Right forelimb (tissue), 1 donor: Measurements from ENCODE around the gene NRXN3.

Source experiments
- DNase-seq: peaks from one replicate; pipeline ENCODE4 v3.0.0-alpha.2; 2018

Gene NRXN3

GRCh38 chr14:78752518-78753188 is 582.5 kb downstream of the NRXN3 start:
- no peak for DNase-seq

GRCh38 chr14:78754059-78754458 is 583.9 kb downstream of the NRXN3 start:
- DNase-seq: no peak

- no peak for DNase-seq
Observed at GRCh38 chr14:78758333-78758732, 588.2 kb downstream of the NRXN3 start.

- DNase-seq: no peak
Observed at GRCh38 chr14:78762331-78762730, 592.2 kb downstream of the NRXN3 start.

- no peak for DNase-seq
Observed at GRCh38 chr14:78763746-78764145, 593.6 kb downstream of the NRXN3 start.

GRCh38 chr14:78764240-78764639 is 594.1 kb downstream of the NRXN3 start:
- DNase-seq: no peak

GRCh38 chr14:78764645-78765044 is 594.5 kb downstream of the NRXN3 start:
- no peak for DNase-seq

GRCh38 chr14:78767436-78767835 is 597.3 kb downstream of the NRXN3 start:
- DNase-seq: no peak

GRCh38 chr14:78782551-78782950 is 612.4 kb downstream of the NRXN3 start:
- no peak for DNase-seq

GRCh38 chr14:78785265-78785664 is 615.1 kb downstream of the NRXN3 start:
- DNase-seq: no peak

- DNase-seq: no peak
Observed at GRCh38 chr14:78788467-78789360, 618.5 kb downstream of the NRXN3 start.

GRCh38 chr14:78790271-78790670 is 620.1 kb downstream of the NRXN3 start:
- DNase-seq: no peak

GRCh38 chr14:78798757-78799156 is 628.6 kb downstream of the NRXN3 start:
- no peak for DNase-seq

GRCh38 chr14:78805570-78805969 is 635.4 kb downstream of the NRXN3 start:
- DNase-seq: no peak

GRCh38 chr14:78823035-78823434 is 652.9 kb downstream of the NRXN3 start:
- DNase-seq: no peak

GRCh38 chr14:78823516-78823915 is 653.3 kb downstream of the NRXN3 start:
- no peak for DNase-seq

- DNase-seq: no peak
Observed at GRCh38 chr14:78829274-78829673, 659.1 kb downstream of the NRXN3 start.

GRCh38 chr14:78834766-78835451 is 664.7 kb downstream of the NRXN3 start:
- DNase-seq: no peak

GRCh38 chr14:78835909-78836308 is 665.7 kb downstream of the NRXN3 start:
- no peak for DNase-seq

- DNase-seq: no peak
Observed at GRCh38 chr14:78836777-78837176, 666.6 kb downstream of the NRXN3 start.

GRCh38 chr14:78838959-78839358 is 668.8 kb downstream of the NRXN3 start:
- no peak for DNase-seq

- DNase-seq: no peak
Observed at GRCh38 chr14:78840898-78841297, 670.7 kb downstream of the NRXN3 start.

- DNase-seq: no peak
Observed at GRCh38 chr14:78847801-78848200, 677.6 kb downstream of the NRXN3 start.
